CD4-positive, alpha-beta T cell (primary cell): Measurements from ENCODE around the gene ARHGAP29. TPM values are rescaled to one million over a fixed set of nuclear protein-coding genes. Genes with fewer than 3 reads are reported as not detected.

Experiments used
- ATAC-seq: fragments of 200-7000 bp; cut with Tn5 transposase; one replicate; pipeline ENCODE4 v1.10.0; 2022; ENCODE audit warnings: mild to moderate bottlenecking; ENCODE audit not compliant: poor library complexity
- CTCF ChIA-PET: fragments of 350-600 bp; sonication (Branson Sonifier 250); formaldehyde crosslinking; loops from one replicate; lab custom pipeline; 2021; ENCODE audit warnings: antibody characterized with exemption, inconsistent platforms; lab: Charles Lee
- POLR2A ChIA-PET: fragments of 350-600 bp; sonication (Branson Sonifier 250); formaldehyde crosslinking; loops from one replicate; lab custom pipeline; 2021; ENCODE audit warnings: antibody characterized with exemption, inconsistent platforms; lab: Charles Lee
- DNase-seq, 14 experiments: peaks; one replicate each; pipeline ENCODE4 v3.0.0-alpha.2; 2013 to 2020; ENCODE audit warnings: mixed read lengths in 2 of 14
- H3K27ac ChIP-seq, 2 donors: one replicate each; pipeline versions ENCODE4 v1.5.1 to v1.7.0; 2013; ENCODE audit warnings: low read length in 2 of 2, low read depth in 1 of 2, mild to moderate bottlenecking in 1 of 2
- H3K27me3 ChIP-seq, 2 experiments: 1 replicate in 1 of 2; 2 replicates in 1 of 2; pipeline versions ENCODE4 v1.6.1 to v1.7.0; 2013; ENCODE audit warnings: low read length in 2 of 2, control low read depth in 1 of 2, mild to moderate bottlenecking in 1 of 2, moderate library complexity in 1 of 2; ENCODE audit not compliant: insufficient read depth in 2 of 2, control insufficient read depth in 1 of 2
- H3K36me3 ChIP-seq: one replicate; pipeline ENCODE4 v1.6.1; 2013; ENCODE audit warnings: low read length, control low read depth; ENCODE audit not compliant: insufficient read depth
- H3K4me1 ChIP-seq: one replicate; pipeline ENCODE4 v1.6.1; 2013; ENCODE audit warnings: low read length, control low read depth; ENCODE audit not compliant: insufficient read depth
- H3K4me3 ChIP-seq: one replicate; pipeline ENCODE4 v1.5.1; 2013; ENCODE audit warnings: mild to moderate bottlenecking, low read length, moderate library complexity
- H3K9me3 ChIP-seq, 2 experiments: 1 replicate in 1 of 2; 2 replicates in 1 of 2; pipeline versions ENCODE4 v1.6.1 to v1.7.0; 2013; ENCODE audit warnings: low read length in 2 of 2, mild to moderate bottlenecking in 2 of 2, control low read depth in 1 of 2, moderate library complexity in 1 of 2; ENCODE audit not compliant: control insufficient read depth in 1 of 2, insufficient read depth in 1 of 2
- H3K27ac Mint-ChIP-seq: one replicate; pipeline ENCODE4 v1.8.0; 2020; ENCODE audit warnings: mixed read lengths
- H3K27me3 Mint-ChIP-seq: one replicate; pipeline ENCODE4 v1.8.0; 2021; ENCODE audit warnings: mixed read lengths
- H3K36me3 Mint-ChIP-seq: one replicate; pipeline ENCODE4 v1.8.0; 2021; ENCODE audit warnings: low read depth, mixed read lengths
- H3K4me1 Mint-ChIP-seq: one replicate; pipeline ENCODE4 v1.8.0; 2021; ENCODE audit warnings: low read depth, mixed read lengths
- H3K4me3 Mint-ChIP-seq: one replicate; pipeline ENCODE4 v1.8.0; 2020; ENCODE audit warnings: mild to moderate bottlenecking, mixed read lengths
- H3K9me3 Mint-ChIP-seq: one replicate; pipeline ENCODE4 v1.8.0; 2020; ENCODE audit warnings: mixed read lengths
- intact Hi-C, 2 experiments: fragments of 100-400 bp; cut with DNase I in 1 of 2; cut with micrococcal nuclease in 1 of 2; formaldehyde crosslinking; loops; one replicate each; pipeline versions ENCODE4 v1.15.1 to v1.9.0; 2023 to 2025; cut with DNase I, micrococcal nuclease
- total RNA-seq, 174 experiments: library from RNA in 2 of 174; stranded (reverse) in 2 of 174; gene quantifications; one replicate each; pipeline ENCODE4 v1.2.3 and lab custom pipeline; 2021 to 2026
- TF ChIP-seq, protein P1 (sequence below): fragments of 200-600 bp; IDR thresholded peaks from one replicate; pipeline ENCODE4 v1.8.0; 2022; ENCODE audit warnings: antibody characterized with exemption, mild to moderate bottlenecking

The ARHGAP29 gene
- total RNA-seq, 2 experiments from 2014 or later, result not detected

GRCh38 chr1:94207695-94208094 is 29.7 kb downstream of the ARHGAP29 start:
- DNase-seq (no peak), ATAC-seq (no peak)
- Mint-ChIP-seq H3K36me3 (no peaks in the 10 kb centered on the region), H3K9me3 (no peaks in the 10 kb centered on the region), H3K27ac (no peak overlapping the region), H3K4me3 (no peak overlapping the region), H3K4me1 (no peaks in the 10 kb centered on the region), H3K27me3 (peaks cover 5% of the 10 kb centered on the region)
- TF ChIP-seq, protein P1, sequence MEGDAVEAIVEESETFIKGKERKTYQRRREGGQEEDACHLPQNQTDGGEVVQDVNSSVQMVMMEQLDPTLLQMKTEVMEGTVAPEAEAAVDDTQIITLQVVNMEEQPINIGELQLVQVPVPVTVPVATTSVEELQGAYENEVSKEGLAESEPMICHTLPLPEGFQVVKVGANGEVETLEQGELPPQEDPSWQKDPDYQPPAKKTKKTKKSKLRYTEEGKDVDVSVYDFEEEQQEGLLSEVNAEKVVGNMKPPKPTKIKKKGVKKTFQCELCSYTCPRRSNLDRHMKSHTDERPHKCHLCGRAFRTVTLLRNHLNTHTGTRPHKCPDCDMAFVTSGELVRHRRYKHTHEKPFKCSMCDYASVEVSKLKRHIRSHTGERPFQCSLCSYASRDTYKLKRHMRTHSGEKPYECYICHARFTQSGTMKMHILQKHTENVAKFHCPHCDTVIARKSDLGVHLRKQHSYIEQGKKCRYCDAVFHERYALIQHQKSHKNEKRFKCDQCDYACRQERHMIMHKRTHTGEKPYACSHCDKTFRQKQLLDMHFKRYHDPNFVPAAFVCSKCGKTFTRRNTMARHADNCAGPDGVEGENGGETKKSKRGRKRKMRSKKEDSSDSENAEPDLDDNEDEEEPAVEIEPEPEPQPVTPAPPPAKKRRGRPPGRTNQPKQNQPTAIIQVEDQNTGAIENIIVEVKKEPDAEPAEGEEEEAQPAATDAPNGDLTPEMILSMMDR, result no peak
- H3K27ac ChIP-seq, result no peak overlapping the region
- no peaks in the 10 kb centered on the region for H3K9me3 ChIP-seq
- intact Hi-C loops, result no loop called here
- H3K4me3 ChIP-seq, result no peak overlapping the region
- H3K4me1 ChIP-seq, result no peaks in the 10 kb centered on the region
- CTCF ChIA-PET, result no interaction called here
- POLR2A ChIA-PET, result no interaction called here
- no peaks in the 10 kb centered on the region for H3K36me3 ChIP-seq
- H3K27me3 ChIP-seq, result peaks cover 0 to 4% of the 10 kb centered on the region in 2 experiments

DNA sequence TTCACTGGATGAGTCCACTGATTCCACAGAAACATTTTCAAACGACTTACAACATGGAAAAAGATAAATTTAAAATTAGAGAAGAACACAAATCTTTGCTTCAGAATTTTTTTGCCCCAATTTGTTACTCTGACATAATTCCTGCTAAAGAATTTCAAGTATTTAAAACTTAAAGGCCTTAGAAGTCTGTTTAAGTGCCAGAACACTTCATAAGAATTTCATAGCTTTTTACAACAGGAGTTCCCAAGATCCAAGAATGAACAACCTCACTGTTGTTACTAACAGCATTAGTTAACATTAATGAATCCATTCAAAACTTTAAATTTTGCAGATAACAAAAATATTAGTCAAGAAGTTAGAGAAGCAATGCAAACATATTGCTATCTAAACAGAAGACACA is 31.7 kb downstream of the ARHGAP29 start:
- H3K9me3 ChIP-seq, result no peaks in the 10 kb centered on the region
- Mint-ChIP-seq H3K4me3 (no peak overlapping the region), H3K27ac (no peak overlapping the region), H3K4me1 (no peaks in the 10 kb centered on the region), H3K27me3 (peaks cover 7% of the 10 kb centered on the region), H3K9me3 (no peaks in the 10 kb centered on the region), H3K36me3 (no peaks in the 10 kb centered on the region)
- DNase-seq (no peak), ATAC-seq (no peak)
- POLR2A ChIA-PET, result no interaction called here
- H3K4me1 ChIP-seq, result no peaks in the 10 kb centered on the region
- H3K27me3 ChIP-seq, result peaks cover 0 to 4% of the 10 kb centered on the region in 2 experiments
- intact Hi-C loops, result no loop called here
- no peaks in the 10 kb centered on the region for H3K36me3 ChIP-seq
- TF ChIP-seq, protein P1, result no peak
- H3K27ac ChIP-seq, result no peak overlapping the region
- no peak overlapping the region for H3K4me3 ChIP-seq
- CTCF ChIA-PET, result interaction anchor here (0.7 kb wide), 1 partner anchor 153 kb away, joined by 3 read pairs; no protein-coding TSS in a partner anchor

GRCh38 chr1:94202241-94202640 is 35.1 kb downstream of the ARHGAP29 start:
- TF ChIP-seq, protein P1, result no peak
- Mint-ChIP-seq H3K4me3 (no peak overlapping the region), H3K27ac (no peak overlapping the region), H3K9me3 (no peaks in the 10 kb centered on the region), H3K27me3 (peaks cover 7% of the 10 kb centered on the region), H3K4me1 (no peaks in the 10 kb centered on the region), H3K36me3 (no peaks in the 10 kb centered on the region)
- H3K9me3 ChIP-seq, result no peaks in the 10 kb centered on the region
- DNase-seq (no peak), ATAC-seq (no peak)
- ChIA-PET CTCF (no interaction called here), POLR2A (no interaction called here)
- intact Hi-C loops, result no loop called here
- H3K4me3 ChIP-seq, result no peak overlapping the region
- H3K27ac ChIP-seq, result no peak overlapping the region
- peaks cover 0 to 4% of the 10 kb centered on the region in 2 experiments for H3K27me3 ChIP-seq
- no peaks in the 10 kb centered on the region for H3K36me3 ChIP-seq
- no peaks in the 10 kb centered on the region for H3K4me1 ChIP-seq
